ENCODE measurements around the gene VWCE.

DNA sequence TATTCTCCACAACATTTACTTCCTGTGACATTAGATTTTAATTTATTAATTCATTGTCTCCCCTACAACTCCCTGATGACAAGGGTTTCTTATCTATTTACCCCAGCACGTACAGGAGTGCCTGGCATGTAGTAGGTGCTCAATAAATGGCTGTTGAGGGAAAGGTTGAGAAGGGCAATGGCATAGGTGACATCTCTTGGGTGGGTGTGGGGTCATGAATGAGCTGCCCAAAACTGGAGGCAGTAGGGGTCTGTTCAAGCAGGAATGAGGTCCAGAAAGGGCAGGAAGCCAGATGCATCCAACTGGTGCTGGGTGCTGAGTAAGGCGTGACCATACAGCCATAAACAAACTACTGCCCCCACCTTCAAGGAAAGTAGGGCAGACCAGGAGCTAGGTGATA is 2.8 kb downstream of the VWCE start:
- TF ChIP-seq, protein P1, sequence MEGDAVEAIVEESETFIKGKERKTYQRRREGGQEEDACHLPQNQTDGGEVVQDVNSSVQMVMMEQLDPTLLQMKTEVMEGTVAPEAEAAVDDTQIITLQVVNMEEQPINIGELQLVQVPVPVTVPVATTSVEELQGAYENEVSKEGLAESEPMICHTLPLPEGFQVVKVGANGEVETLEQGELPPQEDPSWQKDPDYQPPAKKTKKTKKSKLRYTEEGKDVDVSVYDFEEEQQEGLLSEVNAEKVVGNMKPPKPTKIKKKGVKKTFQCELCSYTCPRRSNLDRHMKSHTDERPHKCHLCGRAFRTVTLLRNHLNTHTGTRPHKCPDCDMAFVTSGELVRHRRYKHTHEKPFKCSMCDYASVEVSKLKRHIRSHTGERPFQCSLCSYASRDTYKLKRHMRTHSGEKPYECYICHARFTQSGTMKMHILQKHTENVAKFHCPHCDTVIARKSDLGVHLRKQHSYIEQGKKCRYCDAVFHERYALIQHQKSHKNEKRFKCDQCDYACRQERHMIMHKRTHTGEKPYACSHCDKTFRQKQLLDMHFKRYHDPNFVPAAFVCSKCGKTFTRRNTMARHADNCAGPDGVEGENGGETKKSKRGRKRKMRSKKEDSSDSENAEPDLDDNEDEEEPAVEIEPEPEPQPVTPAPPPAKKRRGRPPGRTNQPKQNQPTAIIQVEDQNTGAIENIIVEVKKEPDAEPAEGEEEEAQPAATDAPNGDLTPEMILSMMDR (IDR thresholded peaks at IDR 0.05): no peak
- no peak for TF ChIP-seq POLR2A (IDR thresholded peaks at IDR 0.05)
